HepG2 (cell line): Measurements from ENCODE around the gene DUSP5. TPM values are rescaled to one million over a fixed set of nuclear protein-coding genes. Genes with fewer than 3 reads are reported as not detected.

Experiments used
- ATAC-seq: fragments of 200-7000 bp; cut with Tn5 transposase; 3 replicates; pipeline ENCODE4 v1.9.1; 2020; ENCODE audit warnings: mild to moderate bottlenecking, moderate library complexity
- BruUV-seq: library from RNA; stranded (reverse); fragments of 400-500 nt; replicated peaks from 2 replicates; lab custom pipeline; 2021; lab: Mats Ljungman, UMichigan
- CTCF ChIA-PET: fragments of 300-600 bp; formaldehyde crosslinking; extraction: SDS; loops from one replicate; lab custom pipeline; 2021; ENCODE audit warnings: low total read pairs, inconsistent platforms, low intra/inter-chr PET ratio; lab: Yijun Ruan, JAX
- POLR2A ChIA-PET: fragments of 350-600 bp; sonication (Branson Sonifier 250); formaldehyde crosslinking; loops from one replicate; lab custom pipeline; 2020; ENCODE audit warnings: antibody characterized with exemption, inconsistent platforms; lab: Yijun Ruan, JAX
- DNase-seq: peaks from one replicate; pipeline ENCODE4 v3.0.0-alpha.2; 2015; ENCODE audit warnings: low spot score
- FAIRE-seq: peaks from 3 replicates; lab custom pipeline; 2011; peaks lifted over from hg19 to GRCh38; lab: Jason Lieb, UNC
- H2AFZ ChIP-seq: one replicate; pipeline ENCODE4 v1.6.1; 2011; ENCODE audit warnings: low read length, inconsistent platforms
- H3K27ac ChIP-seq: fragments of 300-600 bp; 3 replicates; pipeline ENCODE4 v1.8.0; 2011; ENCODE audit warnings: mixed run types, mild to moderate bottlenecking, mixed read lengths, low read length, inconsistent platforms; ENCODE audit not compliant: insufficient read depth; ENCODE audit errors: extremely low read length
- H3K27me3 ChIP-seq, 2 experiments: fragments of 200-600 bp in 1 of 2; 2 replicates in 1 of 2; 3 replicates in 1 of 2; pipeline versions ENCODE4 v1.6.0 to v1.8.0; 2011; ENCODE audit warnings: low read length in 2 of 2, mild to moderate bottlenecking in 2 of 2, moderate library complexity in 2 of 2, inconsistent platforms in 1 of 2; ENCODE audit not compliant: insufficient read depth in 2 of 2, control insufficient read depth in 1 of 2
- H3K36me3 ChIP-seq, 2 experiments: fragments of 200-600 bp in 1 of 2; replicated peaks in 1 of 2; 2 replicates in 1 of 2; 3 replicates in 1 of 2; pipeline versions ENCODE4 v1.5.1 to v1.8.0; 2011; ENCODE audit warnings: low read length in 2 of 2, inconsistent platforms in 1 of 2; ENCODE audit not compliant: insufficient read depth in 2 of 2, control insufficient read depth in 1 of 2
- H3K4me1 ChIP-seq: 2 replicates; pipeline ENCODE4 v1.5.1; 2012; ENCODE audit warnings: low read length, inconsistent platforms; ENCODE audit not compliant: insufficient read depth
- H3K4me2 ChIP-seq: 2 replicates; pipeline ENCODE4 v1.6.0; 2011; ENCODE audit warnings: low read depth, low read length, inconsistent platforms
- H3K4me3 ChIP-seq, 3 experiments: fragments of 200-600 bp in 1 of 3; sonication (generic), shearing (Covaris generic) in 1 of 3; replicated peaks in 1 of 3; 2 replicates each; pipeline ENCODE4 v1.5.1; 2011 to 2016; ENCODE audit warnings: low read length in 3 of 3, inconsistent platforms in 2 of 3, low read depth in 2 of 3, mild to moderate bottlenecking in 2 of 3, control low read depth in 1 of 3, mixed read lengths in 1 of 3; ENCODE audit not compliant: insufficient read depth in 1 of 3
- H3K79me2 ChIP-seq: one replicate; pipeline ENCODE4 v1.6.1; 2011; ENCODE audit warnings: low read length, inconsistent platforms; ENCODE audit not compliant: insufficient read depth
- H3K9ac ChIP-seq: 2 replicates; pipeline ENCODE4 v1.6.0; 2011; ENCODE audit warnings: mild to moderate bottlenecking, low read depth, low read length, inconsistent platforms; ENCODE audit not compliant: insufficient read depth
- H3K9me3 ChIP-seq: 2 replicates; pipeline ENCODE4 v1.5.1; 2012; ENCODE audit warnings: mild to moderate bottlenecking, low read length
- H4K20me1 ChIP-seq: 2 replicates; pipeline ENCODE4 v1.6.0; 2011; ENCODE audit warnings: inconsistent platforms, mild to moderate bottlenecking, low read length, moderate library complexity; ENCODE audit not compliant: insufficient read depth
- CCDC6 ChIP-seq: sonication (generic); formaldehyde crosslinking; IDR thresholded peaks from 2 replicates; pipeline ENCODE4 v1.8.1; 2022; ENCODE audit warnings: mild to moderate bottlenecking, missing genetic modification reagents, moderate library complexity
- DBP ChIP-seq: sonication (generic); formaldehyde crosslinking; IDR thresholded peaks from 2 replicates; pipeline ENCODE4 v1.4.0; 2020; ENCODE audit warnings: missing genetic modification reagents; ENCODE audit errors: not compliant biosample characterization
- FOXM1 ChIP-seq: sonication (generic); formaldehyde crosslinking; IDR thresholded peaks from 2 replicates; pipeline ENCODE4 v1.5.0; 2020; ENCODE audit warnings: missing genetic modification reagents
- KDM2A ChIP-seq: sonication (generic); formaldehyde crosslinking; IDR thresholded peaks from 2 replicates; pipeline ENCODE4 v1.4.0; 2020; ENCODE audit warnings: low read depth, missing genetic modification reagents, borderline replicate concordance
- KDM5B ChIP-seq: sonication (generic); formaldehyde crosslinking; IDR thresholded peaks from 2 replicates; pipeline ENCODE4 v1.4.0; 2020; ENCODE audit warnings: missing genetic modification reagents, mild to moderate bottlenecking, borderline replicate concordance
- KLF12 ChIP-seq: sonication (generic); formaldehyde crosslinking; IDR thresholded peaks from 2 replicates; pipeline ENCODE4 v1.4.0; 2020; ENCODE audit warnings: missing genetic modification reagents, borderline replicate concordance
- MED1 ChIP-seq: sonication (generic); formaldehyde crosslinking; IDR thresholded peaks from 2 replicates; pipeline ENCODE4 v1.4.0; 2020; ENCODE audit warnings: missing genetic modification reagents
- PTBP1 ChIP-seq: fragments of 200-400 bp; formaldehyde crosslinking; IDR thresholded peaks from 2 replicates; pipeline ENCODE4 v1.6.1; 2018; ENCODE audit warnings: low read length, low read depth; ENCODE audit not compliant: poor library complexity, severe bottlenecking
- TCF12 ChIP-seq, 2 experiments: fragments of 450-650 bp in 1 of 2; sonication (generic) in 1 of 2; formaldehyde crosslinking in 1 of 2; IDR thresholded peaks; 2 replicates each; pipeline versions ENCODE4 v1.6.1 to v1.8.0; 2017 to 2022; ENCODE audit warnings: antibody characterized with exemption in 1 of 2, mild to moderate bottlenecking in 1 of 2, missing genetic modification reagents in 1 of 2, moderate library complexity in 1 of 2
- TRIM22 ChIP-seq: fragments of 450-650 bp; IDR thresholded peaks from 2 replicates; pipeline ENCODE4 v1.6.1; 2017
- ZBTB4 ChIP-seq: sonication (generic); formaldehyde crosslinking; IDR thresholded peaks from 2 replicates; pipeline ENCODE4 v1.4.0; 2020; ENCODE audit warnings: missing genetic modification reagents, mild to moderate bottlenecking, borderline replicate concordance
- ZBTB43 ChIP-seq: sonication (generic); formaldehyde crosslinking; conservative IDR thresholded peaks from 2 replicates; pipeline ENCODE4 v1.4.0; 2020; ENCODE audit warnings: missing genetic modification reagents
- ZNF749 ChIP-seq: sonication (generic); formaldehyde crosslinking; IDR thresholded peaks from 2 replicates; pipeline ENCODE4 v1.8.0; 2022; ENCODE audit warnings: mild to moderate bottlenecking, missing genetic modification reagents, moderate library complexity, borderline replicate concordance
- ZNF75D ChIP-seq: sonication (generic); formaldehyde crosslinking; IDR thresholded peaks from 2 replicates; pipeline ENCODE4 v1.8.1; 2023; ENCODE audit warnings: missing genetic modification reagents, mild to moderate bottlenecking, borderline replicate concordance
- WGBS: methylation state at CpG from one replicate; pipeline ENCODE4 v1.1.6; 2017; ENCODE audit warnings: low lambda C conversion rate; 5-methylcytosine and 5-hydroxymethylcytosine counted together
- in situ Hi-C: cut with HindIII; loops from 2 replicates; pipeline ENCODE4 v1.10.0; 2017; ENCODE audit warnings: low pct_unique_long_range_greater_than_20kb; ENCODE audit not compliant: extremely low pct_ligation_motif_present
- intact Hi-C: fragments of 100-400 bp; cut with micrococcal nuclease; formaldehyde crosslinking; loops from one replicate; pipeline ENCODE4 v1.10.0; 2022; ENCODE audit not compliant: unreplicated experiment
- polyA plus RNA-seq, 8 experiments: library from polyadenylated mRNA; depleted of rRNA in 3 of 8; stranded (reverse) in 7 of 8; unstranded in 1 of 8; fragments of >200 nt; fragmentation: Illumina TruSeq in 4 of 8; extraction: Trizol in 4 of 8; gene quantifications; 2 replicates each; pipeline versions ENCODE4 v1.2.1 to v1.2.3, GENCODE V29; 2011 to 2016; ENCODE audit warnings: low read depth in 4 of 8, missing spikeins in 1 of 8, mixed read lengths in 1 of 8; ENCODE audit not compliant: insufficient read depth in 1 of 8
- total RNA-seq, 5 experiments: library from RNA; depleted of rRNA; stranded (reverse); fragments of >200 nt; fragmentation: Illumina TruSeq; extraction: Trizol; gene quantifications; 2 replicates each; pipeline ENCODE4 v1.2.3, GENCODE V29; 2016; ENCODE audit warnings: low read depth in 1 of 5

The DUSP5 gene
- total and polyA plus RNA-seq, 2 of the 13 experiments (the other 11 are each of a cell fraction or from before 2014, with no cell fraction given) = 1.4 to 3.7 TPM

GRCh38 chr10:110553905-110554304 lies 56.2 kb downstream of the DUSP5 start (continued):
- TF ChIP-seq ZBTB4 (CRISPR knock-in tag) (no peak), ZNF749 (CRISPR knock-in tag) (no peak), TRIM22 (no peak), CCDC6 (CRISPR knock-in tag) (no peak), MED1 (CRISPR knock-in tag) (no peak)
- TF ChIP-seq, all 625 proteins: peak for 0

GRCh38 chr10:110556296-110556695 lies 58.6 kb downstream of the DUSP5 start:
- H3K4me1 ChIP-seq = no peaks in the 10 kb centered on the region
- no peaks in the 10 kb centered on the region for H3K79me2 ChIP-seq
- ATAC-seq = no peak
- CTCF ChIA-PET = interaction anchor here (0.9 to 1.3 kb wide), 2 partner anchors 44 to 241 kb away, joined by 3 to 9 read pairs; no protein-coding TSS in a partner anchor
- no peak overlapping the region for H3K4me2 ChIP-seq
- H3K36me3 ChIP-seq = no peaks in the 10 kb centered on the region
- no peak for DNase-seq
- no peak overlapping the region for H3K9ac ChIP-seq
- BruUV-seq = no TSS peak
- 54% methylated on average over 1 of the region's 1 CpG for WGBS
- in situ Hi-C loops (no loop called here), intact Hi-C loops (no loop called here)
- H3K27ac ChIP-seq = no peak overlapping the region
- H3K27me3 ChIP-seq = peaks cover 0 to 2% of the 10 kb centered on the region in 2 experiments; a peak in 2 of 5 replicates
- no peak for FAIRE-seq
- no peak overlapping the region for H2AFZ ChIP-seq
- POLR2A ChIA-PET = no interaction called here
- H3K9me3 ChIP-seq = no peaks in the 10 kb centered on the region
- H3K4me3 ChIP-seq = no peak overlapping the region
- H4K20me1 ChIP-seq = no peaks in the 10 kb centered on the region
- TF ChIP-seq KDM5B (CRISPR knock-in tag) = no peak
- no peak for TF ChIP-seq ZNF75D (CRISPR knock-in tag)
- TF ChIP-seq ZBTB43 (CRISPR knock-in tag) = no peak
- TF ChIP-seq PTBP1 = no peak
- no peak for TF ChIP-seq DBP
- no peak for TF ChIP-seq FOXM1 (CRISPR knock-in tag)
- TF ChIP-seq TCF12 (IDR thresholded peaks at IDR 0.05) = no peak
- no peak for TF ChIP-seq TCF12 (CRISPR knock-in tag; IDR thresholded peaks at IDR 0.05)
- TF ChIP-seq KDM2A = no peak
- no peak for TF ChIP-seq KLF12 (CRISPR knock-in tag)
